ENCODE results near the gene RNU6-8.

The RNU6-8 gene

GRCh38 chr14:32202491-32202997, 525 bp downstream of the RNU6-8 start:
- peak in 1 of 2 experiments; percentile 65 for DNase-seq

GRCh38 chr14:32201816-32202490, 1.1 kb downstream of the RNU6-8 start, which contains the start of gene RNU6-7:
RNU6-7 (plus strand) TSS chr14:32202045.
- DNase-seq, result peak; percentile 55 to 75

- peak; percentile 88 for DNase-seq
Observed at GRCh38 chr14:32201193-32201815, 1.8 kb downstream of the RNU6-8 start.

GRCh38 chr14:32200368-32201192, 2.5 kb downstream of the RNU6-8 start:
- DNase-seq, result no peak

- no peak for DNase-seq
Observed at GRCh38 chr14:32197919-32198318, 5.2 kb downstream of the RNU6-8 start.

GRCh38 chr14:32195636-32196035, 7.4 kb downstream of the RNU6-8 start:
- DNase-seq, result no peak

- DNase-seq, result no peak
Observed at GRCh38 chr14:32193532-32193931, 9.5 kb downstream of the RNU6-8 start.

- no peak for DNase-seq
Observed at GRCh38 chr14:32192712-32193373, 10.2 kb downstream of the RNU6-8 start.

GRCh38 chr14:32190673-32191072, 12.4 kb downstream of the RNU6-8 start:
- DNase-seq, result no peak

GRCh38 chr14:32189811-32190210, 13.3 kb downstream of the RNU6-8 start:
- DNase-seq, result no peak

- no peak for DNase-seq
Observed at GRCh38 chr14:32186248-32186647, 16.8 kb downstream of the RNU6-8 start.

- DNase-seq, result no peak
Observed at GRCh38 chr14:32185097-32185496, 18.0 kb downstream of the RNU6-8 start.

- no peak for DNase-seq
Observed at GRCh38 chr14:32183151-32184058, 19.7 kb downstream of the RNU6-8 start.

GRCh38 chr14:32171469-32171868, 31.6 kb downstream of the RNU6-8 start:
- DNase-seq, result no peak

- no peak for DNase-seq
Observed at GRCh38 chr14:32169191-32169590, 33.9 kb downstream of the RNU6-8 start.

- DNase-seq, result no peak
Observed at GRCh38 chr14:32167907-32168306, 35.2 kb downstream of the RNU6-8 start.

- no peak for DNase-seq
Observed at GRCh38 chr14:32166924-32167323, 36.1 kb downstream of the RNU6-8 start.

- DNase-seq, result no peak
Observed at GRCh38 chr14:32166029-32166428, 37.0 kb downstream of the RNU6-8 start.

All from NCI-H2081 (cell line).